ENCODE measurements around the gene GPRC5C.

DNA sequence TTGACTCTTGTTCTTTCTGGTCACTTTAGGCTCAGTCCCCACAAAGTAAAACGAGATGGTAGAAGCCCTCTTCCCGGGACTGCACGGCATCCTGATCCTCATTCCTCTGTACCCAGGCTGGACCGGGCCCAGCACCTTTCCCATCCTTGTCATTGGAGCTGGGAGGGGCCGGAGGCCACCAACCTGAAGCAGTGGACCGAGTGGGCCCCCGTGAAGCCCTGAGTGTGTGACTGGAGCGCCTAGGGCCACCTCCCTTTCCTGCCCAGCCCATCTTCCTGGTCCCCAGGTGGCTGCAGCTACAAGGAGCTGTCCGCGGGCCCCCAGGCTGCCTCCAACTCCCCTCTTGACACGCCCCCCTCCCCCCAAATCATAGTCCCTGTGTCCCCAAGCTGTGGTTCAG lies 17.4 kb downstream of the GPRC5C start:
- TF ChIP-seq POLR2AphosphoS5 (IDR thresholded peaks at IDR 0.05; ENCODE audit: low read depth, low read length) (no peak), TAF1 (IDR thresholded peaks at IDR 0.05; ENCODE audit: low read depth, low read length) (no peak), POU2F2 (IDR thresholded peaks at IDR 0.05; ENCODE audit: low read depth, low read length) (no peak), POLR2A (IDR thresholded peaks at IDR 0.05; ENCODE audit: low read depth, low read length) (no peak)
